Inflammatory macrophage (primary cell): ENCODE data around the gene OOEP.
"Not testable (repeated sequence)": the region's sequence is repeated elsewhere in the genome, so short reads cannot be mapped to it uniquely, and the experiment has no call there.

Experiments
- DNase-seq, 2 donors: peaks; one replicate each; pipeline ENCODE4 v3.0.0-alpha.2; 2020 to 2022
- total RNA-seq, 18 experiments: gene quantifications; one replicate each; lab custom pipeline; 2026; ENCODE audit warnings: mixed read lengths in 6 of 18, inconsistent platforms in 2 of 18; lab: John Stamatoyannopoulos, UW

The OOEP gene
- 0 to 0.07 (median 0) reads per million in 18 experiments for total RNA-seq

- DNase-seq, result no peak
Measured at GRCh38 chr6:73369563-73369962, at the start of gene OOEP. Gene OOEP, minus strand, starts transcription at chr6:73369897. Its CDS starts 105 bp downstream, at chr6:73369792.

DNA sequence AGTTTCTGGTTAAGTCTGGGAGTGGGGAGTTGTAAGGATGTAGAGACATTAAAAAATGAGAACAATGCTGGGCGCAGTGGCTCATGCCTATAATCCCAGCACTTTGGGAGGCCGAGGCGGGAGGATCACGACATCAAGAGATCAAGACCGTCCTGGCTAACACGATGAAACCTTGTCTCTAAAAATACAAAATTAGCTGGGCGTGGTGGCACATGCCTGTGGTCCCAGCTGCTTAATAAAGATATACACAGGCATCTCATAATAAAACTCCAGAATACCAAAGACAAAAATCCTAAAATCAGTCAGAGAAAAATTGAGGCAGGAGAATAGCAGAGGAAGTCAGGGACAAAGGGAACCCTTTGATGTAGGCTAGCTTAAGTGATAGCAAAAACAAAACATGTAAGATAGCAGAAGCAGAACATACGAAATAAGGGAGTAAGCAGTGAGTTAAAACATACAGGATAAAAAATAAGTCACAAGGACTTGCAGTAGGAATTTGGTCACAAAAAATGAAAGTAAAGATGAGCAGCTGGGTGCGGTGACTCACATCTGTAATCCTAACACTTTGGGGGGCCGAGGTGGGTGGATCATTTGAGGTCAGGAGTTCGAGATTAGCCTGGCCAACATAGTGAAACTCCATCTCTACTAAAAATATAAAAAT, 48.5 kb upstream of the OOEP start:
- DNase-seq, result no peak

DNA sequence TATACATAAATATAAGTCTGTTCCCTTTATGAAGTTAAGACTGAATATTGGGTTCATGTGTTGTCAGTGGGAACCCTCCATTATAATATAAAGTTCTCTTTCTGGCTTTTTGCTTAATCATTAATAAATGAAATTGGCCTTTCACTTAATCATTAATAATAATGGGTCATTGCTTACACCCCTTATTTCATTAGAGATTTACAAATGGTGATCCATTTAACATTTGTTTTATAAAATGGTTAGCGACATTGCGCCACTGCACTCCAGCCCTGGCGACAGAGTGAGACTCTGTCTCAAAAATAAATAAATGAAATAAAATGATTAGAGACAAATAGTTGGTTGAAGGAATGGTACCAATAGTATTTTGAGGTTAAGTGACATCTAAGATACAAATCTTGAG, 43.4 kb upstream of the OOEP start:
- DNase-seq, result no peak

GRCh38 chr6:73409395-73409794, 39.7 kb upstream of the OOEP start:
- no peak for DNase-seq

DNA sequence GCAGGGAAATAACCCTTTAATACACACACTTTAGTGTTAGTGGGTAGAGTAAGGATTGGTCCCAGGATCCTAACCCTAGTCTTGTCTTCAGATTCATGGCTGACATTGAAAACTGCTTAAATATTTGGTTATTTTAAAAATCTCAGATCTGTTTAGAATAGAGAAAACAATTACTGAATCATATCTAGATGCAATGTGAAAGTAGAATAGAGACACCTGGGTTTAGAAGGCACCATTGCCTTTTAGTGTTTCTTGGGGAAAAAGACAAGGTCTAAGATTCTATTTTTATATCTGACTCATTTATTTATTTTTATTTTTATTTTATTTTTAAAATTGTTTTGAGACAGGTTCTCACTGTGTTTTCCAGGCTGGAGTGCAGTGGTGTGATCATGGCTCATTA, 31.0 kb upstream of the OOEP start:
- no peak for DNase-seq

- DNase-seq, result no peak
Measured at GRCh38 chr6:73395875-73396274, 26.2 kb upstream of the OOEP start.

GRCh38 chr6:73394577-73395354, 25.1 kb upstream of the OOEP start, which contains the start of gene DDX43:
Gene DDX43, plus strand, starts transcription at chr6:73394828. Its CDS starts 78 bp downstream, at chr6:73394906.
- peak; percentile 43 to 44 for DNase-seq

DNA sequence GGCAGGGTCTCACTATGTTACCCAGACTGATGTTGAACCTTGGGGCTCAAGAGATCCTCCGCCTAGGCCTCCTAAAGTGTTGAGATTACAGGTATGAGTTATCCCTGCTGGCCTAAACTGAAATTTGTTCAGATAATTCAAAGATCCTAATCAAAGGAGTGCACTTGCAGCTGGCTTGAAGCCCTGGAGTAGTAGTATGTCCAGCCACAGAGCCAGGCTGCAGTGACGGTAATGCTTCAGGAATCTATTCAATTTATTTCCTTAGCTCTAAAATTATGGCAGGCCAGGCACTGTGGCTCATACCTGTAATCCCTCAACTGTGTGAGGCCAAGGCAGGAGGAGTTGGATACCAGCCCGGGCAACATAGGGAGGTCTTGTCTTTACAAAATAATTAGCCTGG, 23.6 kb upstream of the OOEP start:
- DNase-seq, result no peak

DNA sequence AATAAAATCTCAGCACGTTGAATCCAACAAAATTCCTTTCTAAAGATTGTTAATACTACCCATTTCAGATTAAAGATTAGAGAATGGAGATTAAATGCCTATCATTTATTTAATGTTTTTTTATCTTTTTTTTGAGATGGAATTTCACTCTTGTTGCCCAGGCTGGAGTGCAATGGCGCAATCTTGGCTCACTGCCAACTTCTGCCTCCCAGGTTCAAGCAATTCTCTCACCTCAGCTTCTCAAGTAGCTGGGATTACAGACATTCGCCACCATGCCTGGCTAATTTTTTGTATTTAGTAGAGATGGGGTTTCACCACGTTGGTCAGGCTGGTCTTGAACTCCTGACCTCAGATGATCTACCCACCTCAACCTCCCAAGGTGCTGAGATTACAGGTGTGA, 22.5 kb upstream of the OOEP start:
- not testable (repeated sequence) for DNase-seq

DNA sequence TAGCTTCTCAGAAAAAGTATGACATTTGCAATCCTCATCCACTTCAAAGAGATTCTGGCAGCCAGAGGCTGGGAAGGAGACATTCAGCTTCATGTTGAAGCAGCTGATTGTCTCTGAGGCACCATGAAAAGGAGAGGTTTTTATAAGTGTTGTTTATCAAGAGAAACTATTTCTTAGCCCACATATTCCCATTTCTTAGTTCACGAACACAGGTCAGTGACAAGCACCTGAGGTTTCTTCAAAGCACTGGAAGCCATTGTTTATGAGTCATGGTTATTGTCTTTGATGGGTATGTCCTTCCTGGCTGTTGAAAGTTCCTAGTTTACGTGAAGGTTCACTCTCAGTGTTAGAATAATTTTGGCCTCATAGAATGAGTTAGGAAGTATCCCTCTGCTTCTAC, 22.0 kb upstream of the OOEP start:
- DNase-seq, result no peak

DNA sequence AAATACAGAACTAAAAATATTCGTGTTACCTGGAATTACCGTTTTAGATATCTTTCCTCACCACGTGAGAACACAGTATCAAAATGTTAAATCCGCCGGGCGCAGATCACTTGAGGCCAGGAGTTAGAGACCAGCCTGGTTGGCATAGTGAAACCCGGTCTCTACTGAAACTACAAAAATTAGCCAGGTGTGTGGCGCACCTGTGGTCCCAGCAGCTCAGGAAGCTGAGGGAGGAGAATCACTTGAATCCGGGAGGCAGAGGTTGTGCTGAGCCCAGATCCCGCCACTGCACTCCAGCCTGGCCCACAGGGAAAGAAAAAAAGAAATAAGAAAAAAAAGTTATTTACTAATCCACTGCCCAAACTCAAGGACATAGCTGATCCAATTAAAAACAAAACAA, 20.2 kb upstream of the OOEP start:
- no peak for DNase-seq

GRCh38 chr6:73388800-73389512, 19.3 kb upstream of the OOEP start:
- DNase-seq, result peak; percentile 60 to 73

DNA sequence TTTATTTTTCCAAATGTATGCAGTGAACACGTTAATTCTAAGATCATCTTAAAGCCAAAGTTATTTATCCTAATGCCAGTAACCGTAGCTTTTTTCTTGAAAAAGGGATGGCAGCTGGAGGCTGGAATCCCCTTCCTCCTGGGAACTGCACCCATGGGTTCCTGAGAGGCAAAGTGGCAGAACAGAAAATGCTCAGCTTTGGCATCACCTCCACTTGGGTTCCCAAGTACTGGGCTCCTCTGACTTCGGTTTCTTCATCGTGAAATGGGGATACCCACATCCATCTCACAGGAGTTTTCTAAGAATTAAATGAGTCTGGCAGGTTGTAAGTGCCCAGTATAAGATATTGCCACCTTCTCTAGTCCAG, 18.7 kb upstream of the OOEP start:
- no peak for DNase-seq

GRCh38 chr6:73382462-73383113, 12.9 kb upstream of the OOEP start:
- no peak for DNase-seq

DNA sequence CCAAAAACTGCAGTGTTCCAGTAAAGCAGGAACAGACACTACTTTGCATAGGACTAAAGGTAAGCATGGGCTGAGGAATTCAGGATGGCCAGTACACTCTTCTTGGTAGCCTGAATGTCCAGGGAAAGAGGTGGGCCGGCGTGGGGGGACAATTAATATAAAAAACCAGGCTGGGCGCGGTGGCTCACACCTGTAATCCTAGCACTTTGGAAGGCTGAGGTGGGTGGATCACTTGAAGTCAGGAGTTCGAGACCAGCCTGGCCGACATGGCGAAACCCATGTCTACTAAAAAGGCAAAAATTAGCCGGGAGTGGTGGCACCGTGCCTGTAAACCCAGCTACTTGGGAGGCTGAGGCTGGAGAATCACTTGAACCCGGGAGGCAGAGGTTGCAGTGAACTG, 11.8 kb upstream of the OOEP start:
- not testable (repeated sequence) for DNase-seq

GRCh38 chr6:73377225-73377624, 7.5 kb upstream of the OOEP start:
- no peak for DNase-seq

- DNase-seq, result no peak
Measured at GRCh38 chr6:73375216-73375615, 5.5 kb upstream of the OOEP start.

DNA sequence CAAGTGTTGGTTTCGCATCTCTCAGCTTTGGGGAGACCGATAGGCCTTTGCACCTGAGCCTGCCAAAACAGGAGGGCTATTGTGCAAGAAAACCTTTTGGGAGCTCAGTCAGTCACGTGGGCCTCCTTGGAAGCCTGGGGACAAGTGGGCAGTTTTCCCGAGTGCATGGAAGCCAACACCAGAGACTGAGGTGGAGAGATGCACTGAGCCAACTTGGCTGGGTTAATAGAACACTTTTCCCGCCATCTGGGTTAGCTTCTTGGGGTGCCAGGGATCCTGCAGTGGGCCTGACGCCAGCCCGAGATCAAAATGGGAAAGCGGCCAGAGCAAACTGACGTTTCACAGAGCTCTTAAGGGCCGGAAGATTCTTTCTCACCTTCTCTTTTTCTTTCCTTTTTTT, 2.8 kb upstream of the OOEP start:
- DNase-seq, result no peak

GRCh38 chr6:73371984-73372383, 2.3 kb upstream of the OOEP start:
- no peak for DNase-seq

GRCh38 chr6:73369157-73369556, 540 bp downstream of the OOEP start:
- no peak for DNase-seq

DNA sequence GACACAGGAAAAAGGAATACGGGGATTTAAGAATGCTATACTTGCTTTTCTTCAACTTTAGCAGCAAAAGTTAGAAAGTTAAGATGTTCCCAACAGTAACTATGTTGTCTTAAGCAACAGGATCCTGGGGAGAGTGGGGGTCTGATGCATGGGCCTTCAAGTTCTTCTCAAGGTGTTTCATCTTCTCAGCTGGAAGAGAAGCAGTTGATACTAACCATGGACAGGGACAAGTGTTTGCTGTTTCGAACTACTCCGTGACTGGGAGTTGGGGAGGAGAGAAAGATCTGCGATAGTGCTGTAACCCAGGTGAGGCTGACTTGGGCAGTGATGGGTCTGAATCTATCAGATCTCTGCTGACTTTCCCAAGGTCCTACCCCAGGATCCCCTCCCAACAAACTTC, 1.0 kb downstream of the OOEP start:
- DNase-seq, result no peak

DNA sequence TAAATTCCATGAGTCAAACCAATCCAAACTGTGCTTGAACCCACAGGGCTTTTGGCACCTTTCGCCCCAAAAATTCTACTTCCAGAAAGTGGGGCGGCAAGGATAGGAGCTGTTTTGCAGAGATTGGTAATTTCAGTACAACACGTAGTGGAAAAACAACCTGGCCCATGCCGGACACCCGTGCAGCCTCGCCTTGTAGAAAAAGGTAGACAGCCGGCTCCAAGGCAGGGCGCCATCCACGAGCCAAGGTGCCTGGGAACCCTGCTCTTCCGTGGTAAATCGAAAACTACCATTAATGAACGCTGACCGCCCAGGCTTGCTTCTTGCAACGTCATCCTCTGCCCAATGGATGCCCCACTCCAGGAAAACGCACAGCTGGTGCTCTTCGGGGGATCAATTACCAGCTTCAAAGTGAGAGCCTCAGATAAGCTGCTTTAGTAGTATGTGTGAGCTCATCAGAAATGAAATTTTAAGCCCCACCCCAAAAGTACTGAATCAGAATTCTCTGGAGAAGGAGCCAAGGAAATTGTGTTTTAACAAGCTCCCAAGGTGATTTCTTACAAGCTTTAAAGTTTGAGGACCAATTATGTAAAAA, 1.8 kb downstream of the OOEP start:
- no peak for DNase-seq

GRCh38 chr6:73364549-73364948, 5.1 kb downstream of the OOEP start:
- no peak for DNase-seq
